ENCODE data around the gene CDC6.

The CDC6 gene

GRCh38 chr17:40323391-40324381, 36.0 kb downstream of the CDC6 start:
- no peak for DNase-seq

- DNase-seq, result no peak
Observed at GRCh38 chr17:40325156-40326013, 37.7 kb downstream of the CDC6 start.

DNA sequence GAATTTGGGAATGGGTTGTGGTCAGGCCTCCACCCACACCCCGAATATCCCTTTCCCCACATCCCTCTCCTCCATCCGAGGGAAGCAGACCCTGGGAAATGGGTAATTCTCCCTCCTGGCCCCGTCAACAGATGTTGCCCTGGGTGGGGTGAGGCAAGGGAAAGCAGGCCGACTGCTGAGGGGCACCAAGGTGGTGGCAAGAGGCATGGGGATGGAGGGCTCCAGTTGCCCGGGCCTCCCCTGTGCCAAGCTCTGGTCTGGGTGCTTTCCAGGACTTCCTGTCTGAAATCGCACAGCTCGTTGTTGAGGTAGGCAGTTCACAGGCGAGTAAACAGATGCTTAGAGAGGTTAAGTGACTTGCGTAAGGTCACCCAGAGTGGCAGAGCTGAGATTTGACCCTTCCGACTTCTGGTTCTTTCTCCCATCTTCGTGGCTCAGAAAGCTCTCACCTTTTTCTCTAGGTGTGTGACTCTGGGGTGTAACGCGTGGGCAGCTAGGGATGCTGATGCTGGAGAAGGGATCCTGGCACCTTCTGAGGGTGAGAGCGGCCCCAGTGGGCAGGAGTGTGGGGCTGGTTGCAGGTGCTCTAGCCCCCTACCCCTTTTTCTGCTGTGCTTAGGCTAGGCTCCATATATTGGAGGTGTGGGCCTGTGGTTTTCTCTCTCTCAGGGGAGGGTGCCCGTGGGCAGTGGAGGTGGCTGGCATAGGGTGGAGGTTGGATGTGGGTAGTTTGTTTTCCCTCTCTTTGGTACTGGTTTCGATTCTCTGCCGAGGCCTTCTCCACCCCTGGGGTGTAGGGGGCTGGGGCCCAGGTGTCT, 38.5 kb downstream of the CDC6 start:
- DNase-seq, result no peak

DNA sequence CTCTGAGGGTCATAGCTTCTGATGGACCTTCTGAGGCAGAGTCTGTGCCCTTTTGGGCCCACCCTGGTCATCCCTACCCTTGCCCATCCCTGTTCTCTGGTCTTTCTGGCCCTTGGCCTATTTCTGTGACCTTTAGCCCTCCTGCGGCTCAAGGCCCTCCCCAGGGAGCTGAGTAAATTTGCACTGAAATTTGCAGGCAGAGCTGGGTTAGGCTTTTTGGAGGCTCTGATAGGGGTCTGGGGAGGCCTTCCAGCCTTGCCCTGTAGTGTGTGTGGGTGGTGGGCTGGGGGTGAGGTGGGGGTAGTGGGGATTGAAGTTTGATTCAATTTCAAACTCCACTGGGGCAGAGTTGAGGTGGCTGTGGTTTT, 39.1 kb downstream of the CDC6 start:
- DNase-seq, result no peak

DNA sequence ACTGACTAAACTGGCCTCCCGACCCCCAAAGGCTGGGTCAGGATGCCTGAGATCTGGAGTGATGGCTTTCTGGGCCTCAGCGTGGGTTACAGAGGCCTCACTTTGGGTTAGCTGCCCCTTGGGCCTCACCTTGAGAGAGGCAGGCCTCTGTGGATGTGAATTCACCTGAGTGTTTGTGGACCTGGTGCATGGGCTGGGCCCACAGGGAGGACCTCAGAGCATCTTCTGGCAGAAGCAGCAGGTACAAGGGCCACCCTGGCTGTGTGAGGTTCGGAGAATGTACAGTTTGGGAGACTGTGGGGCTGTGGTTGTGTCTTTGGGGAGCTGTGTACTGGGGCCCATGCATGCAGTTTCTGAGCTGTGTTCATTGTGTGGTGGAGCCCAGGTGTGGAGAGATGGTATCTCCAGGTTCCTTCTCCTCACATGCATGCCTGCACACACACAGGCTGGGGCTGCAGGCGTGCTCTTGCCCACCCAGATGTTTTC, 39.6 kb downstream of the CDC6 start:
- no peak for DNase-seq

DNA sequence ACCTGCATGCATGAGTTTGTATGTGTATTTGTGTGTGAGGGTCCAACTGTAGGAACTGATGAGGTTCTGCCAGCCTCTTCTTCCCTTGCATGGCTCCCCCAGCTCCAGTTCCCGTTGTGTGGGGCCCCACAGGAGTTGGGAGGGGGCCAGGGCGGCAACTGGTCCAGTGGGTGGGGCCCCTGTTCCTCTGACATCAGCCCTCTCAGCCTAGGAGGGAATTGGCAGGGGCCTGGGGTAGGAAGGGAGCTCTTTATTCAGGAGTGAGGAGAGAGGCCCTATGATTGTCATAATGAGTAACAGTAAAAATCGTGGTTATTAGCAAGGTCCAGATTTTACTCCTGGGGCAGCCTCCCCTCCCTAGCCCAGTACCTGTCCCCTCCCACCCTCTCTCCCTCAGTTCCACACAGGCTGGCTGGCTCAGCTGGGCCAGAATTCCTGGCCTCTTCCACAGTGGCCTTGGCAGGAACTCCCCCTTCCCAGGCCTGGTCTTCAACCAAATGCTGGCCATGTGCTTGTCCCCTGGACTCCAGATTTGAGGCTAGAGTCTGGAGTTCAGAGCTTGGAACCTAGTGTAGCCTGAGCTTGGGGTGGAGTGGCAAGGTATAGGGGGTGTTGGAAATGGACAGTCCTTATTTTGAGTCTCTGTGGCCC, 40.2 kb downstream of the CDC6 start:
- no peak for DNase-seq

DNA sequence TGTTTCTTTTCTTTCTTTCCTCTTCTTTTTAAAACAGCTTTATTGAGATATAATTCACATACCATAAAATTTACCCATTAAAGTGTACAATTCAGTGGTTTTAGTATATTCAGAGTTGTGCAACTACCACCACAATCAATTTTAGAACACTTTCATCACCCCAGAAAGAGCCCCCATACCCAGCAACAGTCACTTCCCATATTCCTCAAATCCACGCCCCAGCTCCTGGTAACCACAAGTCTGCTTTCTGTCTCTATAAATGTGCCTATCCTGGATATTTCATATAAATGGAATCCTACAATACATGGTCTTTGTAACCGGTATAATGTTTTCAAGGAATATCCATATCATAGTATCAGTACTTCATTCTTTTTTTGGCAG, 40.7 kb downstream of the CDC6 start:
- DNase-seq, result no peak

GRCh38 chr17:40329839-40330794, 42.4 kb downstream of the CDC6 start:
- DNase-seq, result peak; percentile 52

GRCh38 chr17:40330850-40331470, 43.3 kb downstream of the CDC6 start:
- DNase-seq, result no peak

DNA sequence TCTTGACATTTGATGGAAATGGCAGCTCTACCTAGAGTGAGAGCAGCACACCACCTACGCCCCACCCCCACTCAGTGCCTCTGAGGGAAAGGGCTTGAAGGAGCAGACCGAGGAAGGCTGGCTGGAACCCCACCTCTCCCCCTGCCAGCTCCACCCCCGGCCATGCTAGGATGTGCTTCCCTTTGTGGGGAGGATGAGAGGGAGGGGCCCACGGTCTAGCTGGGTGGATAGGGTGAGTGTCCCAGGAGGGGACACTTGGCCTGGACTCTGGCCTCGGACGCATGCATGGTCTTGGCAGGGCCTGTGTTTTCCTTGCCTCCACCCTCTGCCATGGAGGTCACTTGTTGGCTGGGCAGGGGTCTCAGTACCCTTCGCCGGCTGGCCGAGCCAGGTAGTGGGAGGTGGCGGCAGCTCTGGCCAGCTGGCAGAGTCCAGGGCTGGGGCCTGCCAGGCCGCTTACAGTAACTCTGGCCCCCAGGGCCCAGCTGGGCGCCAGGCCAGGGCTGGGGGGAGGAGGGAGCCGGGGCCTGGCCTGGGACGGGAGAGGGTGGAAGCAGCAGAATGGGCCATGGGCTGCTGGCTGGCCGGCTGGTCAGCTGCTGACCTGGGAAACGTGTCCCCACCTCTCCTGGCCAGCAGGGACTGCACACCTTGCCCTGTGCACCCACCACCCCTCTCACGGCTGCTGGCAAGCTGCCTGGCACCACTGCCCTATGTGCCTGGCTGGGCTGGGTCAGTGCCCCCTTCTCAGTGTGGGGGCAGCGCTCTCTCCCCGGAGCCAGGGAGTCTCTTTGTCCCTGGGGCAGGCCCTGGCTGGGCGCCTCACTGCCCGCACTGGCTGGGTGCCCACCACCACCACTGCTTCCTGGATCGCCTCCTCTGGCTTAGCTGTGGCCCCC, 44.3 kb downstream of the CDC6 start:
- DNase-seq, result peak; percentile 23

GRCh38 chr17:40333781-40334448, 46.2 kb downstream of the CDC6 start:
- DNase-seq, result no peak

- no peak for DNase-seq
Observed at GRCh38 chr17:40335620-40336019, 47.9 kb downstream of the CDC6 start.

DNA sequence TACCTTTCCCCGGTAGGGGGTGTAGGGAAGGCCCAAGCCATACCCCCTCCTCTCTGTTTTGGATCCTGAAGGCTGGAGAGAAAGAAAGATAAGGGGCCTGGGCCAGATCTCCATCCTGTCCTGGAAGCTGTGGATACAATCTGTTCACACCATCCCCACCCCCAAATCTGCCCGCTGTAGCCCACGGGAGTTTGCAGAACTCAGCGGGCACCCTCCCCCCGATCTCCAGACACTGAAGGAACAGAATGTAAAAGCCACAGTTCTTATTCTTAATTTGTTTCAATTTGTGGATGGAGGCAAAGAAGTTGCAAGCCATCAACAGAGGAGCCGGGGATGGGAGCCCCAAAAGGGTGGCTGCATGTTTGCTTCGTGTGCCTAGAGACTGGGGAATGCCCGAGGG, 49.7 kb downstream of the CDC6 start:
- no peak for DNase-seq

DNA sequence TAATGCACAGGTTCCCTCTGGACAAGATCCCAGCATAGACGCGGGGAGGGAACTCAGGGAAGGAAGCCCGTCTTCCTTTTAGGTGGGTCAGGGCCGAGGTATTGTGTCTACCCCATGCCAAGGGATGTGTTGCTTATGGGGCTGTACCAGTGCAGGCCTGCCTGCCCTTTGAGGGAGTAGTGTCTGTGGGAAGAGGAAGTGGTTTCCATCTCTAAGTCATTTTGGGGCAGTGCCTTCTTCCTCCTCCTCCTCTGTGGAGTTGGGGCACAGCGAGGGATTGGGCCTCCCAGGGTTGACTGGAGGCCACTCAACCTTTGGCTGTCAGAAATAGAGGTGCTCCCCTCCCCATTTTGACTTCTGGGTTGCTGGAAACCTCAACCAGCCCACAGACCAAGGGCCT, 50.4 kb downstream of the CDC6 start:
- no peak for DNase-seq

DNA sequence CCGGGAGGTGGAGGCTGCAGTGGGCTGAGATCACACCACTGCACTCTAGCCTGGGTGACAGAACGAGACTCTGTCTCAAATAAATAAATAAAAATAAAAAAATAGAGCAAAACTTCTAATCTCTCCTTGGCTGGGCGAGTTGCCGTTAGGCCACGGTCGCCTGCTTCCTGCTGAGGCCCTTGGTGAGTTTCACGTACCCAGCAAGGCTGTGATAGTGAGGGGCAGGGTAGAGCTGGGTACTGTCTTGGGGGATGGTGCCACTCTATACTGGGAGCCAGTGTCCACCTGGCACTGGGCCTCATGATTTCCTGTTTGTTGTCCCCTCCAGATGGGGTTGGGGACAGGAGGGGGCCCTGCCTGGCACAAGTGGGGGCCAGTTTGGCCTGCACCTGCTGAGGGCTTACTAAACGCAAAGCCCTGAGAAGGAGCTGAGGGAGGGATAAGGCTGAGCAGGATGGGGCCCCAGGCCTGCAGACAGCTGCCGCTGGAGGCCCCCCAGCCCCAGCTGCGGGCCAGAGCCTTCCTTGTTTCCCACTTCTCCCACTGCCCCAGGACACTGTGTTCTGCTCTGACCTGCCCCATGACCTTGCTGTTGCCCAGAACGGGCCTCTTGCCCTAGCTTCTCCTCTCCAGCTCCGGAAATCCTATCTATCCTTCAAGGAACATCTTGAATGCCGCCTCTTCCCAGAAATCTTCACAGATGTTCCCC, 51.4 kb downstream of the CDC6 start:
- DNase-seq, result no peak

DNA sequence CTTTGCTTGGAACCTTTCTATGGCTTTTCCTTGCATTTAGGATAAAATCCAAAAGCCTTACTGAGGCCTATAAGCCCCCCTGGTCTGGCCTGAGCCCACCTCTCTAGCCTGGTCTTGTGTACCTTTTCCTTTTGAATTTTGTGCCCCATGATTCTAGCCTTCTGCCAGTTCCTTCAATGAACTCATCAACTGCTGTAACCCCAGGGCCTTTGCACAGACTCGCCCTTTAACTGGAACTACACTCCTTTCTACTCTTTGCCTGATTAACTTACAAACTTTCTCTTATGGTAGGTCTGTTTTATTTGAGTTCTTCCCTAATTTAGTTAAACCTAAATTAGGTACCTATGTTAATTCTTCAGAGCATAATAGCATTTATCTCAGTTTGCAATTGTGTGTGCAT, 52.6 kb downstream of the CDC6 start:
- DNase-seq, result no peak

DNA sequence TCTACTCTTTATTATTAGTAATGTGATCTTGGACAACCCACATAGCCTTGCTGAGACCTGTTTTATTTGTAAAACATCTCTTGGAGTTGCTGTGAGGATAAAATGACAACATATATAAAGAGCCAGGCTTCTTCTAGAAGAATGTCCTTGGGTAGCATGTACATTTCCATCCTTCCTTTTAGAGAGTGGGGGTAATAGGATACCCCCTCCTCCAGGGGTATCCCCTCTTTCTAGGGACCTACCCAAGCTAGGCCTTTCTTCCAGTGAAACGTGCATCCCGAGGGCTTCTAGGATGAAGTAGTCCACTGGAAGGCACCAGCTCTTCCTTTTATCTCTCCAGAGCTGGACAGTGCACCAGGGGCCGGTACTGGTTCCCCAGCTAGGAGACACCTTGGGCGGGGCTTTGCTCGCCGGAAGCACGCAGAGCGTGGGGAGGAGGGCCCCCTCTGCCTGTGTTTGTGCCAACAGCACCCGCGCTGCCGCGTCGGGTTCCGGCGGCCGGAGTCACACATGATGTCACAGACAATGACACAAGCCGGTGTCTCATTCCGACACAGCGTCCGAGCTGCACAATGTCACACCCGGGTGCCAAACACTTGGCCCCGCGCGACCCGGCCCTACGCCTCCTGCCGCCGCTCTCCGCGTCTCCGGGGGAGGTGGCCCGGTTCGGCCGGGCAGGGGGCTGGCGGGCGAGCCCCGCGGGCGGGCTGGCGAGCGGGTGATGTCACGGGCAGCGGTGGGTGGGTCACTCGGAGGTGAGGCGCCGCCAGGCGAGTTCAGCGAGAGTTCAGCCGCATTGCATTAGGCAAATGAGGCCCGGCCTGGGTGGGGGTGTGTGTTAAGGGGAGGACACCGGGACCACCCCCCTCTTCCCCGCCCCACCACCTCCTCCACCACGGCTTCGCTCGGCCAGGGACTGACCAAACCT, 53.5 kb downstream of the CDC6 start:
- DNase-seq, result peak; percentile 44

Measured in DMS79 (cell line).